GM23248 (cell line): ENCODE results near the gene SIGLEC12. TPM values are rescaled to one million over a fixed set of nuclear protein-coding genes. Genes with fewer than 3 reads are reported as not detected.

Experiments
- DNase-seq: peaks from one replicate; pipeline ENCODE4 v3.0.0-alpha.2; 2015
- H2AFZ ChIP-seq: fragments of 200-600 bp; sonication (generic); 2 replicates; pipeline ENCODE4 v1.6.1; 2016; ENCODE audit warnings: antibody characterized with exemption
- H3F3A ChIP-seq: fragments of 200-600 bp; sonication (generic); 2 replicates; pipeline ENCODE4 v1.6.1; 2016; ENCODE audit warnings: mild to moderate bottlenecking, antibody characterized with exemption, mixed run types; ENCODE audit not compliant: insufficient read depth
- H3K27ac ChIP-seq: fragments of 200-600 bp; sonication (generic); 2 replicates; pipeline ENCODE4 v1.5.1; 2016; ENCODE audit warnings: mild to moderate bottlenecking
- H3K27me3 ChIP-seq: fragments of 200-600 bp; sonication (generic); replicated peaks from 2 replicates; pipeline ENCODE4 v1.6.1; 2016; ENCODE audit warnings: mild to moderate bottlenecking; ENCODE audit not compliant: insufficient read depth
- H3K36me3 ChIP-seq: fragments of 200-600 bp; sonication (generic); 2 replicates; pipeline ENCODE4 v1.6.1; 2016; ENCODE audit warnings: low read depth, mild to moderate bottlenecking
- H3K4me1 ChIP-seq: fragments of 200-600 bp; sonication (generic); 2 replicates; pipeline ENCODE4 v1.6.1; 2016; ENCODE audit warnings: mild to moderate bottlenecking; ENCODE audit not compliant: insufficient read depth
- H3K4me2 ChIP-seq: fragments of 200-600 bp; sonication (generic); one replicate; pipeline ENCODE4 v1.6.1; 2016; ENCODE audit warnings: mild to moderate bottlenecking; ENCODE audit not compliant: unreplicated experiment
- H3K4me3 ChIP-seq: fragments of 200-600 bp; sonication (generic); 2 replicates; pipeline ENCODE4 v1.5.1; 2016; ENCODE audit warnings: mild to moderate bottlenecking
- H3K79me2 ChIP-seq: fragments of 200-600 bp; sonication (generic); 2 replicates; pipeline ENCODE4 v1.6.1; 2016; ENCODE audit warnings: mild to moderate bottlenecking; ENCODE audit not compliant: insufficient read depth
- H3K9ac ChIP-seq: fragments of 200-600 bp; sonication (generic); 2 replicates; pipeline ENCODE4 v1.6.1; 2016; ENCODE audit warnings: mild to moderate bottlenecking
- H3K9me2 ChIP-seq: fragments of 200-600 bp; sonication (generic); 2 replicates; pipeline ENCODE4 v1.6.1; 2016; ENCODE audit warnings: mixed run types, mild to moderate bottlenecking, moderate library complexity; ENCODE audit not compliant: insufficient read depth
- H3K9me3 ChIP-seq: fragments of 200-600 bp; sonication (generic); one replicate; pipeline ENCODE4 v1.6.1; 2017; ENCODE audit warnings: low read depth
- H4K20me1 ChIP-seq: fragments of 200-600 bp; sonication (generic); 2 replicates; pipeline ENCODE4 v1.6.0; 2016; ENCODE audit not compliant: insufficient read depth
- EZH2 ChIP-seq: fragments of 200-600 bp; sonication (generic); IDR thresholded peaks from 2 replicates; pipeline ENCODE4 v1.6.1; 2018; ENCODE audit warnings: antibody characterized with exemption, mild to moderate bottlenecking; ENCODE audit not compliant: insufficient read depth, poor library complexity, severe bottlenecking
- EZH2phosphoT487 ChIP-seq: fragments of 200-600 bp; sonication (generic); IDR thresholded peaks from 2 replicates; pipeline ENCODE4 v1.6.1; 2018; ENCODE audit warnings: antibody characterized with exemption, moderate library complexity, mild to moderate bottlenecking, low read depth; ENCODE audit not compliant: insufficient read depth
- WGBS, 2 experiments: methylation state at CpG; one replicate each; pipeline ENCODE4 v1.1.6; 2015 to 2017; ENCODE audit warnings: low lambda C conversion rate in 2 of 2, low coverage in 1 of 2; ENCODE audit errors: missing lambda C conversion rate in 2 of 2; 5-methylcytosine and 5-hydroxymethylcytosine counted together
- in situ Hi-C: fragments of 300-500 bp; cut with MboI; formaldehyde crosslinking; loops from 2 replicates; pipeline ENCODE4 v1.15.0; 2020
- polyA plus RNA-seq: library from polyadenylated mRNA; unstranded; fragments of >200 nt; fragmentation: Nextera tagmentation; extraction: Ambion mirVana; gene quantifications from 2 replicates; pipeline ENCODE4 v1.2.1, GENCODE V29; 2016
- total RNA-seq: library from RNA; depleted of rRNA; stranded (reverse); fragments of >200 nt; shearing (Covaris generic); gene quantifications from 2 replicates; pipeline ENCODE4 v1.2.3, GENCODE V29; 2014

SIGLEC12 gene
- total and polyA plus RNA-seq, 2 experiments from 2014 or later, result not detected

GRCh38 chr19:51544038-51544437 is 42.4 kb upstream of the SIGLEC12 start:
- in situ Hi-C loops, result no loop called here

GRCh38 chr19:51542699-51543098 is 41.1 kb upstream of the SIGLEC12 start:
- no peaks in the 10 kb centered on the region for H4K20me1 ChIP-seq
- TF ChIP-seq EZH2 (no peak), EZH2phosphoT487 (no peak)
- H2AFZ ChIP-seq, result no peak overlapping the region
- H3K36me3 ChIP-seq, result no peaks in the 10 kb centered on the region
- H3K4me3 ChIP-seq, result no peak overlapping the region
- peaks cover 4% of the 10 kb centered on the region; the same call in 1 of the 2 replicates for H3K27me3 ChIP-seq
- no peaks in the 10 kb centered on the region for H3F3A ChIP-seq
- H3K27ac ChIP-seq, result no peak overlapping the region
- no peaks in the 10 kb centered on the region for H3K4me1 ChIP-seq
- no peaks in the 10 kb centered on the region for H3K9me3 ChIP-seq
- in situ Hi-C loops, result no loop called here
- H3K4me2 ChIP-seq, result no peak overlapping the region
- H3K79me2 ChIP-seq, result no peaks in the 10 kb centered on the region
- no peaks in the 10 kb centered on the region for H3K9me2 ChIP-seq
- DNase-seq, result no peak
- 18 to 37% methylated on average over 5 of the region's 5 CpGs for WGBS, 2 experiments
- H3K9ac ChIP-seq, result no peak overlapping the region

More at GRCh38 chr19:51544038-51544437, 42.4 kb upstream of the SIGLEC12 start:
- H4K20me1 ChIP-seq, result no peaks in the 10 kb centered on the region
- peaks cover 4% of the 10 kb centered on the region; the same call in 1 of the 2 replicates for H3K27me3 ChIP-seq
- no peak overlapping the region for H2AFZ ChIP-seq
- DNase-seq, result no peak
- H3K9me2 ChIP-seq, result no peaks in the 10 kb centered on the region
- no peak overlapping the region for H3K9ac ChIP-seq
- 42 to 44% methylated on average over 6 of the region's 6 CpGs for WGBS, 2 experiments
- no peaks in the 10 kb centered on the region for H3F3A ChIP-seq
- no peaks in the 10 kb centered on the region for H3K4me1 ChIP-seq
- no peak overlapping the region for H3K4me2 ChIP-seq
- H3K27ac ChIP-seq, result no peak overlapping the region
- TF ChIP-seq EZH2 (no peak), EZH2phosphoT487 (no peak)
- no peaks in the 10 kb centered on the region for H3K36me3 ChIP-seq
- H3K79me2 ChIP-seq, result no peaks in the 10 kb centered on the region
- no peaks in the 10 kb centered on the region for H3K9me3 ChIP-seq
- H3K4me3 ChIP-seq, result no peak overlapping the region

- TF ChIP-seq EZH2 (no peak), EZH2phosphoT487 (no peak)
- H3K27me3 ChIP-seq, result peaks cover 4% of the 10 kb centered on the region; the same call in 1 of the 2 replicates
- H3F3A ChIP-seq, result no peaks in the 10 kb centered on the region
- no peaks in the 10 kb centered on the region for H3K4me1 ChIP-seq
- no peaks in the 10 kb centered on the region for H3K79me2 ChIP-seq
- no peaks in the 10 kb centered on the region for H3K9me3 ChIP-seq
- no peak overlapping the region for H2AFZ ChIP-seq
- no peaks in the 10 kb centered on the region for H3K36me3 ChIP-seq
- H3K4me2 ChIP-seq, result no peak overlapping the region
- no peak for DNase-seq
- H4K20me1 ChIP-seq, result no peaks in the 10 kb centered on the region
- in situ Hi-C loops, result no loop called here
- WGBS, 2 experiments, result 28 to 29% methylated on average over 10 of the region's 10 CpGs
- H3K4me3 ChIP-seq, result no peak overlapping the region
- no peak overlapping the region for H3K27ac ChIP-seq
- H3K9ac ChIP-seq, result no peak overlapping the region
- no peaks in the 10 kb centered on the region for H3K9me2 ChIP-seq
Measured at GRCh38 chr19:51541458-51542357, 40.1 kb upstream of the SIGLEC12 start.

DNA sequence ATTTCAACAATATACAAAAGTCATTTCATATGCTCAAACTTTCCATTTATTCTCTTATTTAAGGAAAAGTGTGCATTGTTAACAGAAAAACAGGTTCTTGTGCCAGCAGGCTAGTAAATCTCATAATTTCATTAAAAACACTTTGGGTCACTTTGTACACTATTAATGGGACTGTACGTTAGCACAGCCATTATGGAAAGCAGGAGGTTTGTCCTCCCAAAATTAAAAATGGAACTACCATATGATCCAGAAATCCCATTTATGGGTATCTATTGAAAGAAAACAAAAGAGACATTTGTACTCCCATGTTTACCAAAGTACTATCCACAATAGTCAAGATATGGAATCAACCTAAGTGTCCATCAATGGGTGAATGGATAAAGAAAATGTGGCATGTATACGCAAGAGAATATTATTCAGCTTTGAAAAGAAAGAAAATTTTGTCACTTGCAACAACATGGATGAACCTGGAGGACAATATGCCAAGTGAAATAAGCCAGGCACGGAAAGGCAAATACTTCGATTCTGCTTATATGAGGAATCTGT is 38.3 kb upstream of the SIGLEC12 start:
- Histone ChIP-seq H3K27ac (no peak overlapping the region), H3K4me1 (no peaks in the 10 kb centered on the region), H4K20me1 (no peaks in the 10 kb centered on the region), H3K9ac (no peak overlapping the region), H3K79me2 (no peaks in the 10 kb centered on the region), H3F3A (no peaks in the 10 kb centered on the region), H3K9me3 (no peaks in the 10 kb centered on the region), H3K27me3 (peaks cover 8% of the 10 kb centered on the region; the same call in 1 of the 2 replicates), H3K4me2 (no peak overlapping the region), H3K4me3 (no peak overlapping the region), H3K36me3 (no peaks in the 10 kb centered on the region), H2AFZ (no peak overlapping the region), H3K9me2 (no peaks in the 10 kb centered on the region)
- WGBS, 2 experiments, result 39 to 42% methylated on average over 4 of the region's 4 CpGs
- TF ChIP-seq EZH2phosphoT487, result no peak
- in situ Hi-C loops, result no loop called here
- no peak for DNase-seq
